OCI-LY7 (cell line): ENCODE measurements around the gene NAV2. TPM values are rescaled to one million over a fixed set of nuclear protein-coding genes. Genes with fewer than 3 reads are reported as not detected.

ENCODE experiments used
- BruUV-seq: library from RNA; stranded (reverse); fragments of 400-500 nt; replicated peaks from 2 replicates; lab custom pipeline; 2021; lab: Mats Ljungman, UMichigan
- CTCF ChIA-PET: fragments of 300-600 bp; sonication (Branson Sonifier 250); formaldehyde crosslinking; loops from one replicate; lab custom pipeline; 2022; ENCODE audit warnings: antibody characterized with exemption; ENCODE audit not compliant: unreplicated experiment; lab: Charles Lee
- POLR2A ChIA-PET: fragments of 300-600 bp; sonication (Branson Sonifier 250); formaldehyde crosslinking; loops from one replicate; lab custom pipeline; 2022; ENCODE audit warnings: antibody characterized with exemption; lab: Charles Lee
- DNase-seq: peaks from one replicate; pipeline ENCODE4 v3.0.0-alpha.2; 2015; ENCODE audit warnings: low spot score
- H2AFZ ChIP-seq: fragments of 200-600 bp; sonication (generic), shearing (Covaris generic); 2 replicates; pipeline ENCODE4 v1.6.1; 2014; ENCODE audit warnings: mild to moderate bottlenecking, antibody characterized with exemption, low read length, moderate library complexity
- H3K27ac ChIP-seq: fragments of 200-600 bp; sonication (generic); 2 replicates; pipeline ENCODE4 v1.5.1; 2014; ENCODE audit warnings: mixed run types, low read depth, mild to moderate bottlenecking, moderate library complexity, low read length, inconsistent platforms; ENCODE audit not compliant: poor library complexity, severe bottlenecking
- H3K36me3 ChIP-seq: fragments of 200-600 bp; sonication (generic); 2 replicates; pipeline ENCODE4 v1.6.1; 2014; ENCODE audit warnings: mild to moderate bottlenecking, antibody characterized with exemption, low read length, moderate library complexity, mixed read lengths; ENCODE audit not compliant: insufficient read depth
- H3K4me1 ChIP-seq: fragments of 200-600 bp; sonication (generic); 2 replicates; pipeline ENCODE4 v1.5.1; 2014; ENCODE audit warnings: mild to moderate bottlenecking, low read length; ENCODE audit not compliant: insufficient read depth, poor library complexity, severe bottlenecking
- H3K4me2 ChIP-seq: fragments of 200-600 bp; sonication (generic); 2 replicates; pipeline ENCODE4 v1.6.1; 2014; ENCODE audit warnings: mild to moderate bottlenecking, low read length
- H3K4me3 ChIP-seq: fragments of 200-600 bp; sonication (generic); 2 replicates; pipeline ENCODE4 v1.5.1; 2014; ENCODE audit warnings: mild to moderate bottlenecking, low read depth, low read length; ENCODE audit not compliant: poor library complexity, severe bottlenecking
- H3K79me2 ChIP-seq: fragments of 200-600 bp; sonication (generic); 2 replicates; pipeline ENCODE4 v1.6.1; 2016; ENCODE audit warnings: low read depth, mild to moderate bottlenecking, low read length, moderate library complexity, mixed read lengths; ENCODE audit not compliant: insufficient read depth
- H3K9me2 ChIP-seq: fragments of 200-600 bp; sonication (generic); 2 replicates; pipeline ENCODE4 v1.6.1; 2016; ENCODE audit warnings: mild to moderate bottlenecking, low read length, mixed read lengths; ENCODE audit not compliant: insufficient read depth
- H3K9me3 ChIP-seq: fragments of 200-600 bp; sonication (generic); 2 replicates; pipeline ENCODE4 v1.6.1; 2014; ENCODE audit warnings: mild to moderate bottlenecking, mixed run types, low read length, mixed read lengths
- H4K20me1 ChIP-seq: fragments of 200-600 bp; sonication (generic); 2 replicates; pipeline ENCODE4 v1.6.1; 2014; ENCODE audit warnings: mild to moderate bottlenecking, antibody characterized with exemption, low read length, moderate library complexity, mixed read lengths; ENCODE audit not compliant: insufficient read depth
- CTCF ChIP-seq: fragments of 200-600 bp; sonication (generic); conservative IDR thresholded peaks from 2 replicates; pipeline ENCODE4 v1.5.1; 2014; ENCODE audit warnings: mild to moderate bottlenecking, antibody characterized with exemption, low read length, moderate library complexity, mixed read lengths
- EZH2phosphoT487 ChIP-seq: fragments of 200-600 bp; sonication (generic); IDR thresholded peaks from 2 replicates; pipeline ENCODE4 v1.6.1; 2018; ENCODE audit warnings: low read depth, borderline replicate concordance, mild to moderate bottlenecking, mixed run types, antibody characterized with exemption, low read length, moderate library complexity, mixed read lengths
- intact Hi-C: fragments of 100-400 bp; cut with micrococcal nuclease; formaldehyde crosslinking; loops from one replicate; pipeline ENCODE4 v1.10.0; 2022; ENCODE audit not compliant: unreplicated experiment
- total RNA-seq, 2 experiments: library from RNA; depleted of rRNA in 1 of 2; stranded (reverse); fragments of >200 nt in 1 of 2; shearing (Covaris generic) in 1 of 2; gene quantifications; 2 replicates each; pipeline ENCODE4 v1.2.3, GENCODE V29; 2014 to 2022

The NAV2 gene
- total RNA-seq, 2 experiments from 2014 or later: 0.06 to 0.68 TPM

DNA sequence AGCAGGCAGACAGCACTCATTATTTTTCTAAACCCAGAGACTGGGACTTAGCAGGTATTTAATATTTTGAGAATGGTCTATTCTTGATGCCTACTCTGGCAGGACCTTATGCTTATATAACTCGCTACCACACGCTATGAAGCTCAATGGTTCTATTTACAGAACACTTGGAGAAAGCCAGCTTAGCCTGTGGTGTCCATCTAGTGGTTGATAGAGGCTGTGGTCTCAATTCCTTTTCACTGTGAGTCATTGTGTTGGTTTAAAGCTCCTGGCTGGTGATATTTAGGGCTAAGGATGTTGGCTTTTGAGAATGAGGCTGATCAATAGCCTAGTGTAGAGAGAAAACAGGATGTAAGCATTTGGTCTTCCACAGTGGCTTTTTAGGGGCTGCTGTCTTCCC lies 241.3 kb downstream of the NAV2 start:
- BruUV-seq: no TSS peak
- Histone ChIP-seq H3K4me1 (no peaks in the 10 kb centered on the region), H3K79me2 (no peaks in the 10 kb centered on the region), H3K36me3 (no peaks in the 10 kb centered on the region), H3K9me3 (no peaks in the 10 kb centered on the region), H4K20me1 (no peaks in the 10 kb centered on the region), H3K9me2 (no peaks in the 10 kb centered on the region), H3K4me3 (no peak overlapping the region), H3K27ac (no peak overlapping the region), H2AFZ (no peak overlapping the region), H3K4me2 (no peak overlapping the region)
- CTCF ChIA-PET: no interaction called here
- POLR2A ChIA-PET: no interaction called here
- TF ChIP-seq EZH2phosphoT487: no peak
- TF ChIP-seq CTCF: no peak
- DNase-seq: no peak
- intact Hi-C loops: loop anchor here (5.0 kb wide), 1 partner anchor 173 kb away; no protein-coding TSS in a partner anchor

- no peak for DNase-seq
- H2AFZ ChIP-seq: no peak overlapping the region
- no TSS peak for BruUV-seq
- no peaks in the 10 kb centered on the region for H3K36me3 ChIP-seq
- H4K20me1 ChIP-seq: no peaks in the 10 kb centered on the region
- no peaks in the 10 kb centered on the region for H3K79me2 ChIP-seq
- POLR2A ChIA-PET: no interaction called here
- no peak overlapping the region for H3K4me2 ChIP-seq
- CTCF ChIA-PET: no interaction called here
- TF ChIP-seq CTCF (no peak), EZH2phosphoT487 (no peak)
- H3K9me2 ChIP-seq: no peaks in the 10 kb centered on the region
- intact Hi-C loops: loop anchor here (5.0 kb wide), 1 partner anchor 172 kb away; no protein-coding TSS in a partner anchor
- no peaks in the 10 kb centered on the region for H3K4me1 ChIP-seq
- no peaks in the 10 kb centered on the region for H3K9me3 ChIP-seq
- no peak overlapping the region for H3K4me3 ChIP-seq
- no peak overlapping the region for H3K27ac ChIP-seq
These were observed 242.3 kb downstream of the NAV2 start for GRCh38 chr11:19954899-19955298.

DNA sequence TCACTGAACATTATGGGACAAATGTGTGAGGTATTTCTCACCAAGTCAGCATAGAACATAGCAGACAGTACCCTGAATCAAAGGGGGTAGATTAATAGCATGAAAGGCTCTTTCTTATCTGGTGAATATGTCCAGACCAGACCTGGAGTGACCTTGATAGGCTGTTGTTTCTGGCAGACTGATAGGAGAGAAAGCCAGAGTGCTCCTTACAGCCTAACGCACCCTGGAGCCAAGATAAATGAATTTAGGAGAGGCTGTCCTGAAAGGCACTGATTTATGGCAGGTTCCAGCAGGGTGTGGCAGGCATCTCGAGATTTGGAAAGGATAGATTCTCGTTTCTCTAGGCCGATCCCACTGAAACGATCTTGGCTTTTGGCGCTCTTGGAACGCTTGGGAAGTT lies 243.0 kb downstream of the NAV2 start:
- intact Hi-C loops: no loop called here
- Histone ChIP-seq H3K9me3 (no peaks in the 10 kb centered on the region), H3K79me2 (no peaks in the 10 kb centered on the region), H2AFZ (no peak overlapping the region), H3K9me2 (no peaks in the 10 kb centered on the region), H3K4me1 (no peaks in the 10 kb centered on the region), H3K27ac (no peak overlapping the region), H3K4me2 (no peak overlapping the region), H3K36me3 (no peaks in the 10 kb centered on the region), H4K20me1 (no peaks in the 10 kb centered on the region), H3K4me3 (no peak overlapping the region)
- DNase-seq: no peak
- CTCF ChIA-PET: no interaction called here
- no TSS peak for BruUV-seq
- TF ChIP-seq EZH2phosphoT487: no peak
- no peak for TF ChIP-seq CTCF
- POLR2A ChIA-PET: no interaction called here
